ENCODE results near the gene MINPP1.

The MINPP1 gene

DNA sequence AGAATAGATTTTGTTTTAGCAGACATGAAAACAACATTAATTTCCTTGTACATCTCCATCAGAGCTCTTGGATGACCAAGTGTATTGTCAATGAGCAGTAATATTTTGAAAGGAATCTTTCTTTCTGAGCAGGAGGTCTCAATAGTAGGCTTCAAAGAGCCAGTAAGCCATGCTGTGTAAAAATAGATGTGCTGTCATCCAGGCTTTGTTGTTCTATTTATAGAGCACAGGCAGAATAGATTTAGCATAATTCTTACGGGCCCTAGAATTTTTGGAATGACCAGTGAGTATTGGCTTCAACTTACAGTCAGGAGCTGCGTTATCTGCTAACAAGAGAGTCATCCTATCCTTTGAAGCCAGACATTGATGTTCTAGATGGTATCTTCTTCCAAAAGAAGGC lies 19.0 kb downstream of the MINPP1 start:
- DNase-seq = no peak

DNA sequence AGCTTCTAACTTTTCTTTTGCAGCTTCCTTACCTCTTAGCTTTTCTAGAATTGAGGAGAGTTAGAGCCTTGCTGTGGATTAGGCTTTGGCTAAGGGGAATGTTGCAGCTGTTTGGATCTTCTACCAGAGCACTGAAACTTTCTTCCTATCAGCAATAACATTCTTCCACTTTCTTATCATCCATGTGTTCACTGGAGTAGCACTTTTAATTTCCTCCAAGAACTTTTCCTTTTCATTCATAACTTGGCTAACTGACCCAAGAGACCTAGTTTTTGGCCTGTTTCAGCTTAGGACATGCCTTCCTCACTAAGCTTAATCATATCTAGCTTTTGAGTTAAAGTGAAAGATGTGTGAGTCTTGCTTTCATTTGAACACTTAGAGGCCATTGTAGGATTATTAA lies 19.6 kb downstream of the MINPP1 start:
- DNase-seq = no peak

DNA sequence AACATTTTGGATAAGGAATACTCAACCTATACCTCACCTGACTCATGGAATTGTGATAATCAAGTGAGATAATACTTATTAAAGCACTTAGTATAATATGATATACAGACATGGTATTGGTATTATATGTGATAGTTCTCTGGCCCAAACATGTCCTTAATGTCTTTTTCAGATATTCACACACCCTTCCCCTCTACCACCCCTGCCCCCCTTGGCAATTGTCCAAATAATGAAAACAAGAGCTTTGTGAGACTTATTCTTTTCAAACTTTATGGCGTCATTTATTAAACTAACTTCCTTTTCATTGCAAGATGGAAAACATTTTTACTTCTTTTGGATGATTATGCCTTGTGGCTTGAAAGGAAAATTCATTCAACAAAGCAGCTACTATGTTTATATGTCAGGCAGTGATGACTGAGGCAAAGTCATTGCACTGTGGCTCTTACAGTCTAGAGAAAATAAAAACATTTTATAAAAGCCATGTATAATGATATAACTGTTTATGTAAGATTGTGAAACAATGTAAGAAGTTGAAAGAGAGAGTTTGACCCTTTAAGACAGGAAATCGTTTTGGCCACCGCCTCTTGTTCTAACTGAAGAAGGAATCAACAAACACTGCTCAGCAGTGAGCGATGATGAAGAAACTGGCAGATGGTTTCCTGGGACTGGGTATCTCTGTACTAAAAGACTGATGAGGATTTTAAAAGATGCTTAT lies 27.4 kb downstream of the MINPP1 start:
- no peak for DNase-seq

DNA sequence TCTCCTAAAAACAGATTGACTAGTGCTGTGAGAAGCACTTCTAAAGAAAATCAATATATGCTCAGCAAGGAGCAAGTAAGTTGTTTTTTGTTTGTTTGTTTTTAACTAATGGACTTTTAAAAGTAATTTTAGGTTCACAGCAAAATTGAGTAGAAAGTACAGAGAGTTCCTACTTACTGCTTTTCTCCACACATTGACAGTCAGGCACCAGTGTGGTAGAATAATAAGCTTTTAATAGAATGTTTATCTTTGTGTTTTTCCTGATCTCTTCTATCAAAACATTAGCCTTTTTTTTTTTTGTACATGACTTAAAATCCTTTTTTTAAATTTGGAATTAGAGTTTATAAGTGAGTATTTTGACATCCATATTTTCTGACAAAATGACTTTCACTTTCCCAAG lies 28.0 kb downstream of the MINPP1 start:
- no peak for DNase-seq

DNA sequence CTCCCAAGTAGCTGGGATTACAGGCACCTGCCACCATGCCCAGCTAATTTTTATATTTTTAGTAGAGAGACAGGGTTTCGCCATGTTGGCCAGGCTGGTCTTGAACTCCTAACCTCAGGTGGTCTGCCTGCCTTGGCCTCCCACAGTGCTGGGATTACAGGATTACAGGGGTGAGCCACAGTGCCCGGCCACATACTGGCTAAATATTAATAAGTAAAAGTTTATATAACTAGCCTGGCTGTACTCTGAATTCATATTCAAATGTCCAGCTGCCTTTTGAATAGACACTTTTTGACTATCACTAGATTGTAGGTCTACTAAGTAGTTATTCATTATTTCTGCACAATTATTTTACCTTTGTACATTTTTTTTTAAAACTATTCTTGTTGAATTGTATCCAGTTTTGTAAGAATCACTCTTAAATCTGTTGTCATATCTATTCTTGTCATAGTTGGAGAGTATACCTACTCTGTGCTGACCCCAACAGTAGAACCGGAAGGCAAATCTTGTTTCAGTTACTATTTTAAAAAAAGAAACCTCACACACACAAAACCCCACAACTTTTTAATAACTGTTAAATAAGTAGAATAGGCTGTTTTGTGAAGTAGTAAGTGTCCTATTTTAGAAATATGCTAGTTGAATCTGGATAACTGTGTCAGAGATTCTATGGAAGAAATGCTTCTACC lies 29.6 kb downstream of the MINPP1 start:
- DNase-seq = no peak

DNA sequence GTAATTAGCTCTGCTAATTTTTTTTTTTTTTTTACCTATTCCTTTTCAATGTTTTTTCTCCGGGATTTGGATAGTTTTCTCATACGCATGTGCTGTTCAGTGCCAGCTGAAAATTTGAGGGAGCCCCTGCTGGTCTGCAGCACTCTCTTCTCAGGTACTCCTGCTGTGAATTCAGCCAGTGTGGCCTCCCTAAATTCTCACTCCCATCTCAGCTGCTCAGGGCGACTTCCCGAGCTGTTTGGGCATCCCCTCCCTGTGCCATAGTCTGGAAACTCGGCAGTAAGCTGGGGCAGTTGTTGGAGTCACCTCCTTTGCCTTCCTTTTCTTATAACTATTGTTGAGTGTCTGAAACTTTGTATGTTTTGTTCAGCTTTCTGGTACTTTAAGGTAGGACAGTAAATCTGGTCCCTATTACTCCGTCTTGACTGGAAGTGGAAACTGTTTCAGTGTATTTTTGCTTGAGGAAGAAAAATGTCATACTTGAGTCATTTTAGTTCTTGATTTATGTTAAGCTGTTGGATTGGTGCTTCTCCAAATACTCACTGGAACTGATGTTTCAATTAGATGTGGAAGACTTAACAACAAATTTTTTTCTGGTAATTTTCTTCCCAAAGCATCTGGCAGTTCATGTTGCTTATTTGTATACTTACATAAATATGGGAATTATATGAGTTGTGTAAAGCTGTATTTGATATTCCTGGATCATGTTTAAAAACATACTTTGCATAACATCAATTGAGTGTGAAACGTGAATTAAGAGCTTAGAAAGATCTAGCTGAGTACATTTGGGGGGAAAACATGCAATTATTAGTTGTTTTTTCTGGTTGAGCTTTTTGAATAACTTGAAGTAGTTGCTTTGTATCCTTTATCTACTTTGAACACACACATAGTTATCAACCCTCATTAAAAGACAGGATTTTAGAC lies 33.7 kb downstream of the MINPP1 start:
- no peak for DNase-seq

DNA sequence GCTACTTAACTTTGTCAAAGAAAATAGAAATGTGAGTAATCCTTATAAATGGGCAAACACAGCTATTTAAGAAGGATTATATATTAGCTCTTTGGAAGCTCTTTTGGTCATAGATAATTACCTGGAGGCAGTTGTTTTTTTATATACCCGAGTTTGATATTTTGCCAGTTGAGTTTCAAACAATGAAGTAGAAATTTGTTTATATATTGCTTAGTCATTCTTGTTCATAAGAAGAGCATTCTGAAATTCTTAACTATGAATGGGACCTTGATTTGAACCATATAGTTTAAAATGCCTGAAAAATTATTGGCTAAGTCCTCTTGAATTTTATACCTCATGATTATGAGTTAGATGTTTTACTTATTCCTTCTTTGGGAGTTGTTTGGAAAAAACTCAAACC lies 36.4 kb downstream of the MINPP1 start:
- no peak for DNase-seq

DNA sequence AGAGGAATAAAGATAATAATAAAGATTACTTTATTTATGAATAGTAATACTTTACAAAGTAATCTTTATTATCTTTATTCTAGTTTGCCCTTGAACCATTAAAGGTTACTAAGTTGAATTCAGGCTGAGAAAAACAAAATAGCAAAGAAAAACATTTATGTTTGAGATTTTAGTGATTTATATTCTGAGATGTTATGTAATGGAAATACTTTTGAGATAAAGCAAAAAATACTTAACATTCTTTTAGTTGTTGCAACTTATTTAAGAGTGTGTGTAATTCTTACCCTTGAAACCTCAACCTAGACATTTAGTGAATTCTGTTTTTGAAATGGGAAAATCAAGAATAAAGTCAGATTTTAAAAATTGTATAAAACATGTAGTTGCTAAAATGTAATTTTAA lies 40.0 kb downstream of the MINPP1 start:
- DNase-seq = no peak

DNA sequence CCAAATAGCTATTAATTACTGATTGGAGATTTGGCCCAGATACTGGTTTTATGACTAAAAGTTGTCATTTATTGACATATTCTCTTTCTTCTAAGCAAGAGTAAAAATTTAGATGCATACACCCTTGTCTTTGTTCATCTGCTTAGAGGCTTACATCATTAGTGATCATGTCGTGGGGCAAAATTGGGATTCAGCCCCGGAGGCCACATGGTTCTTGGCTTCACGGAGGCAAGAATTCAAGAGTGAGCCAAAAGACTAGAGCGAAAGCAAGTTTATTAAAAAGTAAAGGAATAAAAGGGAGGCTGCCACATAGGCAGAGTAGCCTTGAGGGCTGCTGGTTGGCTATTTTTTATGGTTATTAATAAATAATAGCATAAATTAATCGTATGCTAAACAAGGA lies 41.1 kb downstream of the MINPP1 start:
- DNase-seq = no peak

DNA sequence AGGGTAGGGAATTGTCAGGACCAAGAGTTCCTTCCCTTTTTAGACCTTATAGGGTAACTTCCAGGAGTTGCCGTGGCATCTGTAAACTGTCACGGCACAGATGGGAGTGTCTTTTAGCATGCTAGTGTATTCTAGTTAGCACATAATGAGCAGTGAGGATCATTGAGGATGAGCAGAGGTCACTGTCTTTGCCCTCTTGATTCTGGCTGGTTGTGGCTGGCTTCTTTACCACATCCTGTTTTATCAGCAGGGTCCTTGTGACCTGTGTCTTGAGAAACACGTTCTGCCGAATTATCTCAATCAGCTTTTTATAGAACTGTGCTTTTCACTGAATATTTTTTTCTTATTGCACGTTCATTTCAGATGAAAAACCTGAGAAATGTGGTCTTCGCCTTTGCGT lies 41.5 kb downstream of the MINPP1 start:
- no peak for DNase-seq

DNA sequence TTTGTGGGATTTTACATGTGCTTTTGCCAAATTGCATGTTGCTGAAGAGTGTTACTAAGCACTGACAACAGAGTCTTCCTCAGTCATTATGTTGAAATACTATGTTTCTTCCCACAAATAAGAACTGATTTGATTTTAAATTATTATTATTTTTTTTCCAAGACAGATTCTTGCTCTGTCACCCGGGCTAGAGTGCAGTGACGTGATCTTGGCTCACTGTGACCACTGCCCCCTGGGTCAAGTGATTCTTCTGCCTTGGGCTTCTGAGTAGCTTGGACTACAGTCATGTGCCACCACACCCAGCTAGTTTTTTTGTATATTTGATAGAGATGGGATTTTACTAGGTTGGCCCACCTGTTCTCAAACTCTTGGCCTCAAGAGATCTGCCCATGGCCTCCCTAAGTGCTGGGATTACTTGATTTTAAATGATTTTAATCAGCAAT lies 42.3 kb downstream of the MINPP1 start:
- no peak for DNase-seq

DNA sequence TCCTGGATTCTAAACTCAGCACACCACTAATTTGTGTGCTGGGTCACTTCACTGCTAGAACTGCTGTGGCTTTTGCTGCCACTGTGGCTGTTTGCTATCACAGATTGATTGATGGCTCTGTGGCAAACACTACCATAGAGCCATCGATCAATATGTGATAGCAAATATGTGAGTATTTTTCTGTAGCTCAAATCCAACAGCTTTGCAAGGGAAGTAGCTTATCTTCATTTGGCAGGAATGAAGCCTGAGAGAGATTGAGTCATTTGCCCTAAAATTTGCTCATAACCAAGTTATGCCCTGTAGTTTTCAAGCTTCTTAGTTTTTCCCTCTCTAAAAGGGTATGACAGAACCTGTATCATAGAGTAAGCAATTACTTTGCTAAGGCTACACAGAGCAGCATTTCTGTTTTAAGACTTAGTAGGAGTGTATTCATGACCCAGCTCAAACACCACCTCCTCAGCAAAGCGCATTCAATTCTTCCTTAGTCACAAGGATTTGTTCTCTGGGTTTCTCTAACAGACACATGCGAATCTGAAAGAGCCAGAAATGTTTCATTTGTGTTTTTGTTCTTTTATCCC lies 43.1 kb downstream of the MINPP1 start:
- DNase-seq = no peak

DNA sequence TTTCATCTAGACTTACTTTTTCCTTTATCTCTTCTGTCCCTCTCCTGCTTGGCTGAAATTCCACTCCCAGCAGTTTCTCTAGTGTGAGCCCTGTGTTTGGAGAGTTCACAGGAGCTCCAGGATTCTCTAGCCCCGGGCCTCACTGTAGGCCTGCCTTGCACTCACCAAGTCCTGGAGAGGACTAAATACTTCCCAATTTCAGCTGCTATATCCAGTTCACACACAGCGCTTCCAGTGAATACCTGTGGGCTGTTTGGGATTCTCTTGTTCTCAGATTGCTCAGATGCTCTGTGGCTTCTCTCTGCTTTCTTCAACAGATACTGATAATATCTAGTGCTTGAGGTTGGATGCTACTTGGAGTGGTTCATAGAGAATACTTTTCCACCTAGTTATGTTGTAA lies 46.0 kb downstream of the MINPP1 start:
- no peak for DNase-seq

DNA sequence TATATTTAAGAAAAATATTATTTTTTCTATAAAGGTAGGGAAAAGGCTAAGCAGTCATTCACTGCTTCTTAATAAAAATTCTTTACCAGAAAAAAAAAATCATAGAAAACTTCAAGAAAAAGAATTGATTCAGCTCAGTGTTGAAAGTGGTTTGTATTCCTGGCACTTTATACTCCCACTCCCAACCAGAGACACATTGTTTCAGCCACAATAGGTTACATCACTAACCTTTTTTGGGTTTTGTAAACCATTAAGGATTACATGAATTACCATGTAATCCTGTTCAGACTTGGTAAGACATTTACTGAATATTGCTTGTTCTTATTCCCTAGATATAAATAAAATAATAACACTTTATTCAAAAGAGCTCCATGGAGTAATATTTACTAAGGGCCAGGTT lies 46.6 kb downstream of the MINPP1 start:
- no peak for DNase-seq

DNA sequence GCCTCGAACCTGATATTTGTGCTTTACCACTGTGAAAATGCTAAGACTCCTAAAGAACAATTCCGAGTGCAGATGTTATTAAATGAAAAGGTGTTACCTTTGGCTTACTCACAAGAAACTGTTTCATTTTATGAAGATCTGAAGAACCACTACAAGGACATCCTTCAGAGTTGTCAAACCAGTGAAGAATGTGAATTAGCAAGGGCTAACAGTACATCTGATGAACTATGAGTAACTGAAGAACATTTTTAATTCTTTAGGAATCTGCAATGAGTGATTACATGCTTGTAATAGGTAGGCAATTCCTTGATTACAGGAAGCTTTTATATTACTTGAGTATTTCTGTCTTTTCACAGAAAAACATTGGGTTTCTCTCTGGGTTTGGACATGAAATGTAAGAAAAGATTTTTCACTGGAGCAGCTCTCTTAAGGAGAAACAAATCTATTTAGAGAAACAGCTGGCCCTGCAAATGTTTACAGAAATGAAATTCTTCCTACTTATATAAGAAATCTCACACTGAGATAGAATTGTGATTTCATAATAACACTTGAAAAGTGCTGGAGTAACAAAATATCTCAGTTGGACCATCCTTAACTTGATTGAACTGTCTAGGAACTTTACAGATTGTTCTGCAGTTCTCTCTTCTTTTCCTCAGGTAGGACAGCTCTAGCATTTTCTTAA lies 47.7 kb downstream of the MINPP1 start:
- DNase-seq = no peak

DNA sequence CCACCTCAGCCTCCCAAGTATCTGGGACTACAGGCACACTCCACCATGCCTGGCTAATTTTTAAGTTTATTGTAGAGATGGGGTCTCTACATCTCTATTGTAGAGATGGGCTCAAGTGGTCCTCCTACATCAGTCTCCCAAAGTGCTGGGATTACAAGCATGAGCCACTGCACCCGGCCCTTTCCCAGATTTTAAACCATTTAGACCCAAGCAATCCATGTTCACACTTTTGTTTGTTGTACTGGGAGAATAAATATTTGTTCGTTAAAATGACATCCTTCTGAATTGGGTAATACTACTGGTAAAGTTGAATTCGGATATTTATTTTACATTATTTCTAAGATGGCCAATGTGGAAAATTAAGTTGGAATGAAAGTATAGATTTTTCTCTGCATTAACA lies 52.7 kb downstream of the MINPP1 start:
- DNase-seq = no peak

DNA sequence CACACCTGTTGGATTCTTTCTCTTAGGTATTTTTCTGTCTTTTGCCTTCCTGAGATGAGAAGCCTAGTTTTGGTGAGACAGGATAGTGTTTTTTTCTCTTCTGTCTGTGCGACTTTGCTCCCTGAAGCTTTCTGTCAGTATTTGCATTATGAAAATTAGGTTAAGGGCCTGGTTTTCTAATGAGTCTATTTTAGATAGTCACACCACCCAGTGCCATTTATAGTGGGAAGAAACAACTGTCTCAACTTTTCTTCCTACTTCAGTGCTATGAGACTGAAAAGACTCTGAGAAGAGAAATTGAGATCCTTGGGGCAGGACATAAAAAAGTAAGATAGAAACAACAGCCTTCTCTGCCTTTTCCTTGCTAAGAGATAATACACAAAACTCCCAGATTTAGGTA lies 53.6 kb downstream of the MINPP1 start:
- no peak for DNase-seq

DNA sequence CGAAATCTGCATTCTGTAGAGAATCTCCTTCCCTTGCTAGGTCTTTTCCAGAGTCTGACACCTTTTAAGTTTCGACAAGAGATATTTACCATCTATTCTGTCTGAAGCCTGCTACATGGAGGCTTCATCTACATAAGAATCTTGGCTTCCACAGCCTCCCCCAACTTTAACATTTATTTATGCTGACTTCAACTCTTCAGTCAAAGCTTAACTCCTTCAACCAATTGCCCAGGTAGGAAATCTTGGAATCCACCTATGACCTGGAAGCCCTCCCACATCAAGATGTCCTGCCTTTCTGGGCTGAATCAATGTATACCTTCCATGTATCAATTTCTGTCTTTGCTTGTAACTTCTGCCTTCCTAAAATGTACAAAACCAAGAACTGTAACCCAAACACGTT lies 54.7 kb downstream of the MINPP1 start:
- DNase-seq = no peak

DNA sequence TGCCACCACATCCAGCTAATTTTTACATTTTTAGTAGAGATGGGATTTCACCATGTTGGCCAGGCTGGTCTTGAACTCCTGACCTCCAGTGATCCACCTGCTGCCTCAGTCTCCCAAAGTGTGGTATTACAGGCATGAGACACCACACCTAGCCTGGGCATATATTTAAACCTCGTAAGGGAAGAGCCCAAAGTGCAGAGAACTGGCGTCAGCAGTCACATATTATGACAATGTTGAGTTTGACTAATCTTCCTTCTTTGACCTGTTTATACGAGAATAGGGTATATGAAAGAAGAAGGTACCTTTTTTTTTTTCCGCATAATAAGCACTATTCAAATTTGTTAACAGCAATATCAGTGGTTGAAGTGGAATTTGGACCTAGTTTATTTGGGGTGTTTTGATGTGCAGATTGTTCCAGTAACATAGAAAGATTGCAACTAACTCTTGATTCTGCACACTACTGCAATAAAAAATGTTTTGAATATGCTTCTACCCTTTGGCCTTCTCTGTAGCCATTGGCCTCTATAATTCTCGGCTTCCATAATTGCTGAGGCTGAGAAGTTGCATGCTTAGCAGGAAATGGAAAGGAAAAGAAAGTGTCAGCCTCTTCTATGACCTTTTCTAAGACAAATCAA lies 55.9 kb downstream of the MINPP1 start:
- DNase-seq = no peak

DNA sequence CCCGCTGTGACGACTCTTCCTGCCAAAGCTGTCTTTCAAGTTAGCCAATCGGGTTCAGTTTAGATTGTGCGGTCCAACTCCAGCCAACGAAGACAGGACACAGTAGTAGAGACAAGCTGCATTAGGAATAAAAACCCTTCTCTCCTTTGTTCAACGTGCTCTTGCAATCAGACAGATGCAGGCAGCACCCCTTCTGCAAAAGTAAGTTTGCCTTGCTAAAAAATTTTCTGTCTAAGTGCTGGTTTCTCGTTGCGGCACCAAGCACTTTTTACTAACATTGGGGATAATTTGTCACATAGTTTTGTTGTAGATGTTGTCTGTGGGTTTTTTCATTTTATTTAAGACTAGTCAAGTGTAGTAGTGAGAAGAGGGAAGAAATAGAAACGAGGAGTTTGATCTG lies 58.1 kb downstream of the MINPP1 start:
- DNase-seq = no peak

DNA sequence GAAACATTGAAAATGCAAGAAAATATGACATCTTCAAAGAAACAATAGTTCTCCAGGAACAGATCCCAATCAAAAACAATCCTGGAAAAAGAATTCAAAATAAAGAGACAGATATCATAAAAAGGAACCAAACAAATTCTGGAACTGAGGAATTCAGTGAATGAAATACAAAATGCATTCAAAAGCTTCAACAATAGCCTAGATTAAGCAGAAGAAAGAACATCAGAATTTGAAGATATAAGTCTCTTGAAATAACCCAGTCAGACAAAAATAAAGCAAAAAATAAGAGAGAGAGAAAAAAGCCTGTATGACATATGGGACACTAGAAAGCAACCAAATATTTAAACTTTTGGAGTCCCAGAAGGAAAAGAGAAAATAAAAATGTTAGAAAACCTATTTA lies 60.3 kb downstream of the MINPP1 start:
- no peak for DNase-seq

DNA sequence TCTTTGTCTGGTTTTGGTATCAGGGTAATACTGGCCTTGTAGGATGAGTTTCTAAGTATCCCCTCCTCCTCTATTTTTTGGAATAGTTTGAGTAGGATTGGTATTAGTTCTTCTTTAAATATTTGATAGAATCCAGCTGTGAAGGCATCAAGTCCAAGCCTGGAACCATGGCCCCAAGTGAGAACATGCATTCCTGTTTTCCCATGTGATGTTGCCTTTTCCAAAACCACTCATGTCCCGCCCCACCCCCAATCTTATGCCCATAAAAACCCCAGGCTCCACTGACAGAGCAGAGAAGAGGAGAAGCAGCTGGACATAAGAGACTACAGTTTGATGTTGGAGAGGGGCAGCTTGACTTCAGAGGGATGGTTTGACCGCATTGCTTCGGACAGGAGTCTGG lies 71.2 kb downstream of the MINPP1 start:
- no peak for DNase-seq

Measured in NCI-H774 (cell line).